Measurements from ENCODE around the gene KLF16.

DNA sequence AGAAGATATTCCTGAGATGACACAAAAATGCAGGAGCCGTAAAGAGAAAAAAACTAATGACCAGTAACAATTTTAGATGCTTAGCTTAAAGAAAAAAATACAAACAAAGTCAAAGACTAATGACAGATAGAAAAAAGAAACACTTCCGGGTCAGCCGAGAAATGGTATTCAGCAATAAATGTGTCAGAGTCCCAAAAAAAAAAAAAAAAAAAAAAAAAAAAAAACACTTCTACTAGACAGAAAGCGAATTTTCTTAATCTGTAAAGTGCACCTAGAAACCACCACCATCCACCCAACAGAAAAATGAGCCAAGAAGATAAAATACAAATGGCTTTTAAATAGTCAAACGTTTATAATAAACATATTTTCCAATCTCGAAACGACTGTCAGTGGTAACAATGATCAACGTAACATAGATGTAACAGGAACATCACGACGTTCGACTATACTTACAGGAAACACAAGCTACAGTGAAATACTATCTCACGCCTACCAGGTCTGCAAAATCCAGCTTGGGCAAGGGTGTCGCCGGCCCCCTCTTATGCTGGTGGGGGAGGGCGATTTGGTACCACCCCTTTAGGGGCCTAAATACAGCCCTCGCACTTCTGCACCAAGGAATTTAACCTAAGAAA, 11.3 kb upstream of the KLF16 start:
- TF ChIP-seq ZNF70 (CRISPR knock-in tag; IDR thresholded peaks at IDR 0.05) (no peak), SNAI2 (CRISPR knock-in tag; IDR thresholded peaks at IDR 0.05) (no peak), ISL1 (CRISPR knock-in tag; IDR thresholded peaks at IDR 0.05) (no peak), ARNTL (CRISPR knock-in tag; IDR thresholded peaks at IDR 0.05; ENCODE audit: borderline replicate concordance, low read depth) (no peak), ESRRG (CRISPR knock-in tag; IDR thresholded peaks at IDR 0.05) (no peak), BACH2 (CRISPR knock-in tag; IDR thresholded peaks at IDR 0.05; ENCODE audit: borderline replicate concordance) (no peak), ZFP30 (CRISPR knock-in tag; IDR thresholded peaks at IDR 0.05) (no peak)
- TF ChIP-seq, protein P1, sequence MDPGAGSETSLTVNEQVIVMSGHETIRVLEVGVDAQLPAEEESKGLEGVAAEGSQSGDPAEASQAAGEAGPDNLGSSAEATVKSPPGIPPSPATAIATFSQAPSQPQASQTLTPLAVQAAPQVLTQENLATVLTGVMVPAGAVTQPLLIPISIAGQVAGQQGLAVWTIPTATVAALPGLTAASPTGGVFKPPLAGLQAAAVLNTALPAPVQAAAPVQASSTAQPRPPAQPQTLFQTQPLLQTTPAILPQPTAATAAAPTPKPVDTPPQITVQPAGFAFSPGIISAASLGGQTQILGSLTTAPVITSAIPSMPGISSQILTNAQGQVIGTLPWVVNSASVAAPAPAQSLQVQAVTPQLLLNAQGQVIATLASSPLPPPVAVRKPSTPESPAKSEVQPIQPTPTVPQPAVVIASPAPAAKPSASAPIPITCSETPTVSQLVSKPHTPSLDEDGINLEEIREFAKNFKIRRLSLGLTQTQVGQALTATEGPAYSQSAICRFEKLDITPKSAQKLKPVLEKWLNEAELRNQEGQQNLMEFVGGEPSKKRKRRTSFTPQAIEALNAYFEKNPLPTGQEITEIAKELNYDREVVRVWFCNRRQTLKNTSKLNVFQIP (CRISPR knock-in tag; IDR thresholded peaks at IDR 0.05; ENCODE audit: borderline replicate concordance, low read depth) = no peak
